ENCODE data around the gene S100A7A.
"Not testable (repeated sequence)": the region's sequence is repeated elsewhere in the genome, so short reads cannot be mapped to it uniquely, and the experiment has no call there.

Gene S100A7A

GRCh38 chr1:153428073-153428638, 11.8 kb downstream of the S100A7A start:
- no peak for DNase-seq

- no peak for DNase-seq
These were observed 12.5 kb downstream of the S100A7A start for GRCh38 chr1:153428791-153429190.

GRCh38 chr1:153429266-153430165, 13.2 kb downstream of the S100A7A start:
- DNase-seq, result peak; percentile 77

- DNase-seq, result no peak
These were observed 13.8 kb downstream of the S100A7A start for GRCh38 chr1:153430166-153430553.

- DNase-seq, result no peak
These were observed 14.2 kb downstream of the S100A7A start for GRCh38 chr1:153430561-153430960.

- DNase-seq, result no peak
These were observed 14.7 kb downstream of the S100A7A start for GRCh38 chr1:153431002-153431401.

- DNase-seq, result no peak
These were observed 15.1 kb downstream of the S100A7A start for GRCh38 chr1:153431427-153431826.

GRCh38 chr1:153431928-153432327, 15.6 kb downstream of the S100A7A start:
- DNase-seq, result no peak

- DNase-seq, result no peak
These were observed 16.8 kb downstream of the S100A7A start for GRCh38 chr1:153432874-153433681.

GRCh38 chr1:153434746-153435455, 18.6 kb downstream of the S100A7A start:
- no peak for DNase-seq

- no peak for DNase-seq
These were observed 20.9 kb downstream of the S100A7A start for GRCh38 chr1:153437236-153437635.

- DNase-seq, result no peak
These were observed 22.3 kb downstream of the S100A7A start for GRCh38 chr1:153438599-153438998.

- no peak for DNase-seq
These were observed 23.0 kb downstream of the S100A7A start for GRCh38 chr1:153439273-153439672.

- peak; percentile 83 for DNase-seq
These were observed 25.0 kb downstream of the S100A7A start for GRCh38 chr1:153441238-153441755.

GRCh38 chr1:153443486-153443885, 27.2 kb downstream of the S100A7A start:
- DNase-seq, result no peak

- DNase-seq, result no peak
These were observed 27.8 kb downstream of the S100A7A start for GRCh38 chr1:153444078-153444477.

GRCh38 chr1:153447498-153448170, 31.3 kb downstream of the S100A7A start:
- no peak for DNase-seq

GRCh38 chr1:153448851-153449250, 32.5 kb downstream of the S100A7A start:
- DNase-seq, result not testable (repeated sequence)

GRCh38 chr1:153456396-153456795, 40.1 kb downstream of the S100A7A start:
- DNase-seq, result no peak

- no peak for DNase-seq
These were observed 43.3 kb downstream of the S100A7A start for GRCh38 chr1:153459655-153460054.

GRCh38 chr1:153460551-153460950, 44.2 kb downstream of the S100A7A start, which contains the start of gene S100A7:
TSS of gene S100A7 (minus strand) at chr1:153460651. CDS start at chr1:153459013, 1,638 bp downstream.
- no peak for DNase-seq

- DNase-seq, result not testable (repeated sequence)
These were observed 46.4 kb downstream of the S100A7A start for GRCh38 chr1:153462741-153463140.
